Prostate gland (tissue), 2 donors: ENCODE measurements around the gene TSTD2.

Experiments
- POLR2A ChIP-seq: fragments of 450-650 bp; IDR thresholded peaks from one replicate; pipeline ENCODE4 v1.6.1; 2016; ENCODE audit warnings: antibody characterized with exemption, mild to moderate bottlenecking
- POLR2AphosphoS5 ChIP-seq: sonication (generic); formaldehyde crosslinking; IDR thresholded peaks from one replicate; pipeline ENCODE4 v1.6.1; 2017; ENCODE audit warnings: antibody characterized with exemption
- TF ChIP-seq, protein P1 (sequence below), 4 experiments: fragments of 200-600 bp in 2 of 4; fragments of 450-650 bp in 2 of 4; sonication (generic) in 2 of 4; IDR thresholded peaks; 1 replicate in 3 of 4; 2 replicates in 1 of 4; pipeline ENCODE4 v1.5.1; 2016 to 2019; ENCODE audit warnings: antibody characterized with exemption in 4 of 4, mild to moderate bottlenecking in 2 of 4, moderate library complexity in 2 of 4

DNA sequence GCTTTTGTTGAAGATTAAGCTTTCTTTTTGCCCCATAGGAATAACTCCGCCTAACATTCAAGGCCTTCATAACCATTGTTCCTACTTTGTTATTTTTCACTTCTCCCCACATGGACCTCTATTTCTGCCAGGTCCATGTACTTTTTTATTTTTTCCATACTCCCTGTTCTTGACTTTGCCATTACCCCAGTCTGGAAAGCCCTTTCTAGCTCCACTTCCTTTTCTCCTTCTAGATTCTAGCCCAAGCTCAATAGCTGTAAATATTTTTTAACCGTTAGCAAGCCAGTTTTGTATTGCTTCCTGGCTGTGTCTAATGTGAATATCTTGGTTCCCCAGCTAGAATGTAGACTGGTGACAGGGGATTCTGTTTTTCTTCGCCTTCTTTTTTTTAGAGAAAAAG lies 26.6 kb upstream of the TSTD2 start:
- TF ChIP-seq, protein P1, sequence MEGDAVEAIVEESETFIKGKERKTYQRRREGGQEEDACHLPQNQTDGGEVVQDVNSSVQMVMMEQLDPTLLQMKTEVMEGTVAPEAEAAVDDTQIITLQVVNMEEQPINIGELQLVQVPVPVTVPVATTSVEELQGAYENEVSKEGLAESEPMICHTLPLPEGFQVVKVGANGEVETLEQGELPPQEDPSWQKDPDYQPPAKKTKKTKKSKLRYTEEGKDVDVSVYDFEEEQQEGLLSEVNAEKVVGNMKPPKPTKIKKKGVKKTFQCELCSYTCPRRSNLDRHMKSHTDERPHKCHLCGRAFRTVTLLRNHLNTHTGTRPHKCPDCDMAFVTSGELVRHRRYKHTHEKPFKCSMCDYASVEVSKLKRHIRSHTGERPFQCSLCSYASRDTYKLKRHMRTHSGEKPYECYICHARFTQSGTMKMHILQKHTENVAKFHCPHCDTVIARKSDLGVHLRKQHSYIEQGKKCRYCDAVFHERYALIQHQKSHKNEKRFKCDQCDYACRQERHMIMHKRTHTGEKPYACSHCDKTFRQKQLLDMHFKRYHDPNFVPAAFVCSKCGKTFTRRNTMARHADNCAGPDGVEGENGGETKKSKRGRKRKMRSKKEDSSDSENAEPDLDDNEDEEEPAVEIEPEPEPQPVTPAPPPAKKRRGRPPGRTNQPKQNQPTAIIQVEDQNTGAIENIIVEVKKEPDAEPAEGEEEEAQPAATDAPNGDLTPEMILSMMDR (IDR thresholded peaks at IDR 0.05): no peak
- TF ChIP-seq POLR2A (no peak), POLR2AphosphoS5 (no peak)
